HepG2 (cell line): ENCODE data around the gene DOCK4. TPM values are rescaled to one million over a fixed set of nuclear protein-coding genes. Genes with fewer than 3 reads are reported as not detected.
A peak's percentile ranks its signal among the peaks of the same experiment; 100 is the strongest.

Experiments used
- AGO2 ChIP-seq: fragments of 200-400 bp; formaldehyde crosslinking; optimal IDR thresholded peaks from 2 replicates; pipeline ENCODE3; 2017; ENCODE audit warnings: mild to moderate bottlenecking, low read depth, low read length, moderate library complexity
- DMTF1 ChIP-seq: sonication (generic); formaldehyde crosslinking; IDR thresholded peaks from 2 replicates; pipeline ENCODE4 v1.4.0; 2020; ENCODE audit warnings: mild to moderate bottlenecking, missing genetic modification reagents
- ELF1 ChIP-seq: sonication (generic); formaldehyde crosslinking; IDR thresholded peaks from 2 replicates; pipeline ENCODE4 v1.4.0; 2020; ENCODE audit warnings: missing genetic modification reagents
- FOXK1 ChIP-seq: sonication (generic); formaldehyde crosslinking; IDR thresholded peaks from 2 replicates; pipeline ENCODE4 v1.4.0; 2020; ENCODE audit warnings: low read depth, missing genetic modification reagents, borderline replicate concordance
- GLI4 ChIP-seq: sonication (generic); formaldehyde crosslinking; IDR thresholded peaks from 2 replicates; pipeline ENCODE4 v1.5.1; 2020; ENCODE audit warnings: missing genetic modification reagents, mild to moderate bottlenecking, moderate library complexity, borderline replicate concordance
- GMEB1 ChIP-seq: sonication (generic); formaldehyde crosslinking; IDR thresholded peaks from 2 replicates; pipeline ENCODE4 v1.5.1; 2020; ENCODE audit warnings: missing genetic modification reagents, mild to moderate bottlenecking, borderline replicate concordance
- GPBP1L1 ChIP-seq: sonication (generic); formaldehyde crosslinking; IDR thresholded peaks from 2 replicates; pipeline ENCODE4 v1.5.0; 2020; ENCODE audit warnings: mild to moderate bottlenecking, missing genetic modification reagents
- MEIS2 ChIP-seq: sonication (generic); formaldehyde crosslinking; IDR thresholded peaks from 2 replicates; pipeline ENCODE4 v1.9.0; 2021; ENCODE audit warnings: mild to moderate bottlenecking, missing genetic modification reagents
- NCOA2 ChIP-seq: sonication (generic); formaldehyde crosslinking; IDR thresholded peaks from 2 replicates; pipeline ENCODE4 v1.8.0; 2022; ENCODE audit warnings: inconsistent platforms
- PAX8 ChIP-seq: sonication (generic); formaldehyde crosslinking; IDR thresholded peaks from 2 replicates; pipeline ENCODE4 v1.8.0; 2022; ENCODE audit warnings: mild to moderate bottlenecking, missing genetic modification reagents, borderline replicate concordance
- PLRG1 ChIP-seq: fragments of 450-650 bp; conservative IDR thresholded peaks from 2 replicates; pipeline ENCODE4 v1.6.1; 2016
- PTBP1 ChIP-seq: fragments of 200-400 bp; formaldehyde crosslinking; IDR thresholded peaks from 2 replicates; pipeline ENCODE4 v1.6.1; 2018; ENCODE audit warnings: low read length, low read depth; ENCODE audit not compliant: poor library complexity, severe bottlenecking
- RAD51 ChIP-seq: fragments of 450-650 bp; IDR thresholded peaks from 2 replicates; pipeline ENCODE4 v1.6.1; 2016; ENCODE audit warnings: borderline replicate concordance
- SALL1 ChIP-seq: sonication (generic); formaldehyde crosslinking; IDR thresholded peaks from 2 replicates; pipeline ENCODE4 v1.8.0; 2022; ENCODE audit warnings: mild to moderate bottlenecking, missing genetic modification reagents
- SMC3 ChIP-seq: IDR thresholded peaks from 2 replicates; pipeline ENCODE4 v1.6.1; 2011; ENCODE audit warnings: low read length, improper control_type of control experiment
- ZBED4 ChIP-seq: sonication (generic); formaldehyde crosslinking; IDR thresholded peaks from 2 replicates; pipeline ENCODE4 v1.4.0; 2020; ENCODE audit warnings: missing genetic modification reagents, borderline replicate concordance
- ZNF10 ChIP-seq: sonication (generic); formaldehyde crosslinking; IDR thresholded peaks from 2 replicates; pipeline ENCODE4 v1.4.0; 2020; ENCODE audit warnings: mild to moderate bottlenecking, low read depth, missing genetic modification reagents, borderline replicate concordance
- ZNF235 ChIP-seq: sonication (generic); formaldehyde crosslinking; IDR thresholded peaks from 2 replicates; pipeline ENCODE4 v1.8.1; 2023; ENCODE audit warnings: mild to moderate bottlenecking, missing genetic modification reagents, borderline replicate concordance
- ZNF567 ChIP-seq: sonication (generic); formaldehyde crosslinking; IDR thresholded peaks from 2 replicates; pipeline ENCODE4 v1.8.1; 2023; ENCODE audit warnings: mild to moderate bottlenecking, missing genetic modification reagents, borderline replicate concordance
- ZNF781 ChIP-seq: sonication (generic); formaldehyde crosslinking; IDR thresholded peaks from 2 replicates; pipeline ENCODE4 v1.5.1; 2020; ENCODE audit warnings: borderline replicate concordance, mild to moderate bottlenecking, missing genetic modification reagents; ENCODE audit errors: not compliant biosample characterization
- polyA plus RNA-seq, 8 experiments: library from polyadenylated mRNA; depleted of rRNA in 3 of 8; stranded (reverse) in 7 of 8; unstranded in 1 of 8; fragments of >200 nt; fragmentation: Illumina TruSeq in 4 of 8; extraction: Trizol in 4 of 8; gene quantifications; 2 replicates each; pipeline versions ENCODE4 v1.2.1 to v1.2.3, GENCODE V29; 2011 to 2016; ENCODE audit warnings: low read depth in 4 of 8, missing spikeins in 1 of 8, mixed read lengths in 1 of 8; ENCODE audit not compliant: insufficient read depth in 1 of 8
- total RNA-seq, 5 experiments: library from RNA; depleted of rRNA; stranded (reverse); fragments of >200 nt; fragmentation: Illumina TruSeq; extraction: Trizol; gene quantifications; 2 replicates each; pipeline ENCODE4 v1.2.3, GENCODE V29; 2016; ENCODE audit warnings: low read depth in 1 of 5

The DOCK4 gene
- total and polyA plus RNA-seq, 2 of the 13 experiments (the other 11 are each of a cell fraction or from before 2014, with no cell fraction given): 13.5 to 17.4 TPM

- TF ChIP-seq ZBED4 (CRISPR knock-in tag) (peak; percentile 77), ZNF235 (CRISPR knock-in tag) (no peak), GMEB1 (CRISPR knock-in tag) (peak; percentile 86), SMC3 (peak; percentile 2; the same call in 1 of the 2 replicates), PTBP1 (no peak), ZNF781 (CRISPR knock-in tag) (no peak), GPBP1L1 (CRISPR knock-in tag) (no peak), SALL1 (CRISPR knock-in tag) (no peak), ELF1 (CRISPR knock-in tag) (peak; percentile 100), ZNF10 (no peak), PAX8 (CRISPR knock-in tag) (no peak; the same call in 1 of the 2 replicates), DMTF1 (CRISPR knock-in tag) (no peak), ZNF567 (CRISPR knock-in tag) (no peak), FOXK1 (CRISPR knock-in tag) (peak; percentile 78; the same call in 1 of the 2 replicates), AGO2 (peak; percentile 11), MEIS2 (CRISPR knock-in tag) (peak; percentile 33; the same call in 1 of the 2 replicates), PLRG1 (no peak), GLI4 (CRISPR knock-in tag) (no peak), NCOA2 (0 out of 2 replicates have a peak, but pooled peaks have one; percentile 14), RAD51 (no peak)
Observed at GRCh38 chr7:112206238-112206990, at the start of gene DOCK4, which contains the start of gene ZNF277 (continued).
